ENCODE measurements around the gene ERMP1. TPM values are rescaled to one million over a fixed set of nuclear protein-coding genes. Genes with fewer than 3 reads are reported as not detected.

The ERMP1 gene
- total RNA-seq, 4 donors from 2014 or later = 7.3 to 10.0 (median 9.4) TPM

GRCh38 chr9:5748438-5748837 is 84.5 kb downstream of the ERMP1 start:
- no peaks in the 10 kb centered on the region for H3K9me3 ChIP-seq
- DNase-seq (ENCODE audit: extremely low spot score) = no peak
- no peaks in the 10 kb centered on the region for H3K4me1 ChIP-seq
- TF ChIP-seq EP300 (IDR thresholded peaks at IDR 0.05) (no peak), POLR2A (IDR thresholded peaks at IDR 0.05; ENCODE audit: low read depth) (no peak), CTCF (IDR thresholded peaks at IDR 0.05) (no peak), POLR2AphosphoS5 (IDR thresholded peaks at IDR 0.05) (no peak)
- no peaks in the 10 kb centered on the region for H3K27me3 ChIP-seq
- H3K27ac ChIP-seq (replicated peaks in 1 of 4) = no peak overlapping the region
- no peak overlapping the region for H3K4me3 ChIP-seq
- peaks cover 10 to 89% (median 53%) of the 10 kb centered on the region in 4 donors for H3K36me3 ChIP-seq
- intact Hi-C loops (cut with DNase I) = loop anchor here (10.0 kb wide), 1 partner anchor 114 kb away; no protein-coding TSS in a partner anchor
- 100% methylated on average over 1 of the region's 1 CpG for WGBS

GRCh38 chr9:5743109-5743508 is 89.8 kb downstream of the ERMP1 start:
- 96% methylated on average over 3 of the region's 3 CpGs for WGBS
- peaks cover 22 to 82% (median 50%) of the 10 kb centered on the region in 4 donors for H3K36me3 ChIP-seq
- intact Hi-C loops (cut with DNase I) = loop anchor here (10.0 kb wide), 1 partner anchor 108 kb away; no protein-coding TSS in a partner anchor

GRCh38 chr9:5736563-5737346 is 96.2 kb downstream of the ERMP1 start:
- no peak for DNase-seq (ENCODE audit: extremely low spot score)

More at GRCh38 chr9:5743109-5743508, 89.8 kb downstream of the ERMP1 start:
- Histone ChIP-seq H3K9me3 (no peaks in the 10 kb centered on the region), H3K27ac (replicated peaks in 1 of 4) (no peak overlapping the region), H3K4me1 (peaks cover 0 to 3% (median 0%) of the 10 kb centered on the region in 4 donors), H3K4me3 (no peak overlapping the region), H3K27me3 (no peaks in the 10 kb centered on the region)
- DNase-seq (ENCODE audit: extremely low spot score) = no peak
- TF ChIP-seq POLR2A (IDR thresholded peaks at IDR 0.05; ENCODE audit: low read depth) (no peak), POLR2AphosphoS5 (IDR thresholded peaks at IDR 0.05) (no peak), EP300 (IDR thresholded peaks at IDR 0.05) (no peak), CTCF (IDR thresholded peaks at IDR 0.05) (no peak)

GRCh38 chr9:5735072-5735471 is 97.8 kb downstream of the ERMP1 start:
- intact Hi-C loops (cut with DNase I) = no loop called here
- WGBS = 88% methylated on average over 2 of the region's 2 CpGs
- Histone ChIP-seq H3K4me3 (no peak overlapping the region), H3K9me3 (no peaks in the 10 kb centered on the region), H3K27me3 (no peaks in the 10 kb centered on the region), H3K4me1 (peaks cover 2 to 11% (median 5%) of the 10 kb centered on the region in 4 donors), H3K27ac (replicated peaks in 1 of 4) (no peak overlapping the region), H3K36me3 (peaks cover 12 to 57% (median 36%) of the 10 kb centered on the region in 4 donors)
- no peak for DNase-seq (ENCODE audit: extremely low spot score)
- TF ChIP-seq POLR2AphosphoS5 (IDR thresholded peaks at IDR 0.05) (no peak), EP300 (IDR thresholded peaks at IDR 0.05) (no peak), POLR2A (IDR thresholded peaks at IDR 0.05; ENCODE audit: low read depth) (no peak), CTCF (IDR thresholded peaks at IDR 0.05) (no peak)

More at GRCh38 chr9:5736563-5737346, 96.2 kb downstream of the ERMP1 start:
- H3K27ac ChIP-seq (replicated peaks in 1 of 4) = no peak overlapping the region
- H3K4me1 ChIP-seq = peaks cover 0 to 6% (median 2%) of the 10 kb centered on the region in 4 donors
- intact Hi-C loops (cut with DNase I) = no loop called here
- WGBS = 49% methylated on average over 2 of the region's 2 CpGs
- no peak overlapping the region for H3K4me3 ChIP-seq
- no peaks in the 10 kb centered on the region for H3K27me3 ChIP-seq
- no peaks in the 10 kb centered on the region for H3K9me3 ChIP-seq
- peaks cover 12 to 66% (median 38%) of the 10 kb centered on the region in 4 donors for H3K36me3 ChIP-seq
- TF ChIP-seq POLR2A (IDR thresholded peaks at IDR 0.05; ENCODE audit: low read depth) (no peak), POLR2AphosphoS5 (IDR thresholded peaks at IDR 0.05) (no peak)

Other genes starting within 250 kb of the ERMP1 start
- gene RIC1, start 204.0 kb downstream of the ERMP1 start, total RNA-seq = 10 to 100 TPM; 51.6 to 64.9 (median 57.4) TPM
- not detected for gene MLANA, start 57.8 kb upstream of the ERMP1 start, total RNA-seq
- gene RANBP6, start 182.5 kb upstream of the ERMP1 start, total RNA-seq = 10 to 100 TPM in 3 of 4 donors, 1 to 10 TPM in 1; 10.0 to 13.9 (median 12.1) TPM

All from esophagus muscularis mucosa (tissue), 4 donors.